ENCODE results near the gene NPLOC4. TPM values are rescaled to one million over a fixed set of nuclear protein-coding genes. Genes with fewer than 3 reads are reported as not detected.
A peak's percentile ranks its signal among the peaks of the same experiment; 100 is the strongest.

The NPLOC4 gene
- total RNA-seq, 2 experiments from 2014 or later, result 67.0 to 68.6 TPM

GRCh38 chr17:81519284-81520020 lies 117.5 kb downstream of the NPLOC4 start:
- Mint-ChIP-seq H3K36me3 (ENCODE audit: low read depth) (no peaks in the 10 kb centered on the region), H3K4me3 (peak overlapping the region; percentile 9), H3K27ac (no peak overlapping the region), H3K4me1 (ENCODE audit: low read depth) (peaks cover 18% of the 10 kb centered on the region), H3K9me3 (no peaks in the 10 kb centered on the region), H3K27me3 (ENCODE audit: low read depth) (no peaks in the 10 kb centered on the region)
- intact Hi-C loops (cut with micrococcal nuclease), result loop anchor here (2.0 to 10.0 kb wide), 3 partner anchors 81 to 505 kb away; partner anchors contain the start of genes CENPX, LRRC45 and SLC38A10
- CTCF ChIA-PET, result interaction anchor here (0.6 to 2.0 kb wide), 7 partner anchors 19 to 974 kb away, joined by 3 to 7 read pairs (median 4); partner anchors contain the start of gene FAAP100
- DNase-seq, result peak; percentile 73

GRCh38 chr17:81518785-81519283 lies 118.1 kb downstream of the NPLOC4 start:
- CTCF ChIA-PET, result interaction anchor here (0.6 to 2.0 kb wide), 6 partner anchors 19 to 975 kb away, joined by 3 to 7 read pairs (median 4); partner anchors contain the start of gene FAAP100
- no peaks in the 10 kb centered on the region for H3K9me3 Mint-ChIP-seq
- H3K27ac Mint-ChIP-seq, result no peak overlapping the region
- no peaks in the 10 kb centered on the region for H3K36me3 Mint-ChIP-seq (ENCODE audit: low read depth)
- no peak overlapping the region for H3K4me3 Mint-ChIP-seq
- DNase-seq, result no peak
- H3K4me1 Mint-ChIP-seq (ENCODE audit: low read depth), result peaks cover 18% of the 10 kb centered on the region
- intact Hi-C loops (cut with micrococcal nuclease), result loop anchor here (2.0 to 10.0 kb wide), 3 partner anchors 82 to 506 kb away; partner anchors contain the start of genes CENPX, LRRC45 and SLC38A10
- H3K27me3 Mint-ChIP-seq (ENCODE audit: low read depth), result no peaks in the 10 kb centered on the region

- H3K4me3 Mint-ChIP-seq, result peak overlapping the region; percentile 43
Measured at GRCh38 chr17:81518113-81518784, 118.7 kb downstream of the NPLOC4 start.

GRCh38 chr17:81517339-81518112 lies 119.4 kb downstream of the NPLOC4 start:
- intact Hi-C loops (cut with micrococcal nuclease), result loop anchor here (2.0 to 10.0 kb wide), 3 partner anchors 83 to 507 kb away; partner anchors contain the start of genes CENPX, LRRC45 and SLC38A10
- Mint-ChIP-seq H3K27me3 (ENCODE audit: low read depth) (no peaks in the 10 kb centered on the region), H3K36me3 (ENCODE audit: low read depth) (no peaks in the 10 kb centered on the region), H3K27ac (no peak overlapping the region), H3K9me3 (no peaks in the 10 kb centered on the region), H3K4me3 (no peak overlapping the region), H3K4me1 (ENCODE audit: low read depth) (peaks cover 18% of the 10 kb centered on the region)
- no peak for DNase-seq
- CTCF ChIA-PET, result interaction anchor here (0.7 to 1.3 kb wide), 2 partner anchors 21 to 84 kb away, joined by 4 to 5 read pairs; no protein-coding TSS in a partner anchor

More at GRCh38 chr17:81518113-81518784, 118.7 kb downstream of the NPLOC4 start:
- no peak overlapping the region for H3K27ac Mint-ChIP-seq
- no peaks in the 10 kb centered on the region for H3K36me3 Mint-ChIP-seq (ENCODE audit: low read depth)
- H3K9me3 Mint-ChIP-seq, result no peaks in the 10 kb centered on the region
- H3K27me3 Mint-ChIP-seq (ENCODE audit: low read depth), result no peaks in the 10 kb centered on the region
- no peak for DNase-seq
- H3K4me1 Mint-ChIP-seq (ENCODE audit: low read depth), result peaks cover 18% of the 10 kb centered on the region
- intact Hi-C loops (cut with micrococcal nuclease), result loop anchor here (2.0 to 10.0 kb wide), 3 partner anchors 83 to 507 kb away; partner anchors contain the start of genes CENPX, LRRC45 and SLC38A10
- CTCF ChIA-PET, result interaction anchor here (0.6 to 1.3 kb wide), 3 partner anchors 20 to 83 kb away, joined by 4 to 5 read pairs (median 4); no protein-coding TSS in a partner anchor

- intact Hi-C loops (cut with micrococcal nuclease), result loop anchor here (10.0 kb wide), 2 partner anchors 222 to 508 kb away; partner anchors contain the start of genes CENPX, LRRC45 and SLC38A10
- Mint-ChIP-seq H3K27ac (no peak overlapping the region), H3K9me3 (no peaks in the 10 kb centered on the region), H3K4me3 (no peak overlapping the region), H3K36me3 (ENCODE audit: low read depth) (peaks cover 3% of the 10 kb centered on the region), H3K4me1 (ENCODE audit: low read depth) (peaks cover 18% of the 10 kb centered on the region), H3K27me3 (ENCODE audit: low read depth) (no peaks in the 10 kb centered on the region)
- CTCF ChIA-PET, result interaction anchor here (1.2 kb wide), 1 partner anchor 32 kb away, joined by 4 read pairs; no protein-coding TSS in a partner anchor
- no peak for DNase-seq
Measured at GRCh38 chr17:81517009-81517338, 119.9 kb downstream of the NPLOC4 start.

- Mint-ChIP-seq H3K9me3 (no peaks in the 10 kb centered on the region), H3K27me3 (ENCODE audit: low read depth) (no peaks in the 10 kb centered on the region), H3K4me1 (ENCODE audit: low read depth) (peaks cover 18% of the 10 kb centered on the region), H3K27ac (no peak overlapping the region), H3K4me3 (peak overlapping the region; percentile 85), H3K36me3 (ENCODE audit: low read depth) (peaks cover 8% of the 10 kb centered on the region)
- DNase-seq, result no peak
- CTCF ChIA-PET, result interaction anchor here (1.2 kb wide), 1 partner anchor 32 kb away, joined by 4 read pairs; no protein-coding TSS in a partner anchor
- intact Hi-C loops (cut with micrococcal nuclease), result loop anchor here (10.0 kb wide), 2 partner anchors 222 to 508 kb away; partner anchors contain the start of genes CENPX, LRRC45 and SLC38A10
Measured at GRCh38 chr17:81516439-81516838, 120.5 kb downstream of the NPLOC4 start.

- Mint-ChIP-seq H3K9me3 (no peaks in the 10 kb centered on the region), H3K36me3 (ENCODE audit: low read depth) (peaks cover 17% of the 10 kb centered on the region), H3K27ac (peak overlapping the region; percentile 85), H3K4me3 (peak overlapping the region; percentile 85), H3K27me3 (ENCODE audit: low read depth) (no peaks in the 10 kb centered on the region), H3K4me1 (ENCODE audit: low read depth) (peaks cover 18% of the 10 kb centered on the region)
- CTCF ChIA-PET, result interaction anchor here (1.2 kb wide), 1 partner anchor 31 kb away, joined by 4 read pairs; no protein-coding TSS in a partner anchor
- intact Hi-C loops (cut with micrococcal nuclease), result loop anchor here (10.0 kb wide), 2 partner anchors 221 to 509 kb away; partner anchors contain the start of genes CENPX, LRRC45 and SLC38A10
- no peak for DNase-seq
Measured at GRCh38 chr17:81515530-81516041, 121.3 kb downstream of the NPLOC4 start.

- CTCF ChIA-PET, result no interaction called here
- H3K36me3 Mint-ChIP-seq (ENCODE audit: low read depth), result peaks cover 23% of the 10 kb centered on the region
- H3K27ac Mint-ChIP-seq, result peak overlapping the region; percentile 85
- peaks cover 22% of the 10 kb centered on the region for H3K4me1 Mint-ChIP-seq (ENCODE audit: low read depth)
- peak; percentile 74 for DNase-seq
- H3K9me3 Mint-ChIP-seq, result no peaks in the 10 kb centered on the region
- peak overlapping the region; percentile 85 for H3K4me3 Mint-ChIP-seq
- intact Hi-C loops (cut with micrococcal nuclease), result loop anchor here (5.0 to 10.0 kb wide), 4 partner anchors 152 to 510 kb away; partner anchors contain the start of genes ARHGDIA, CCDC137, CENPX and LRRC45
- H3K27me3 Mint-ChIP-seq (ENCODE audit: low read depth), result no peaks in the 10 kb centered on the region
Measured at GRCh38 chr17:81514739-81515529, 122.0 kb downstream of the NPLOC4 start.

GRCh38 chr17:81514489-81514738 lies 122.5 kb downstream of the NPLOC4 start:
- Mint-ChIP-seq H3K9me3 (no peaks in the 10 kb centered on the region), H3K27ac (peak overlapping the region; percentile 85), H3K27me3 (ENCODE audit: low read depth) (no peaks in the 10 kb centered on the region), H3K4me3 (peak overlapping the region; percentile 81), H3K36me3 (ENCODE audit: low read depth) (peaks cover 29% of the 10 kb centered on the region), H3K4me1 (ENCODE audit: low read depth) (peaks cover 27% of the 10 kb centered on the region)
- intact Hi-C loops (cut with micrococcal nuclease), result loop anchor here (5.0 to 10.0 kb wide), 4 partner anchors 153 to 510 kb away; partner anchors contain the start of genes ARHGDIA, CCDC137, CENPX and LRRC45
- CTCF ChIA-PET, result no interaction called here
- no peak for DNase-seq

- peaks cover 33% of the 10 kb centered on the region for H3K36me3 Mint-ChIP-seq (ENCODE audit: low read depth)
- H3K4me3 Mint-ChIP-seq, result peak overlapping the region; percentile 81
- DNase-seq, result peak; percentile 58
- intact Hi-C loops (cut with micrococcal nuclease), result loop anchor here (2.0 to 10.0 kb wide), 5 partner anchors 153 to 511 kb away; partner anchors contain the start of genes ARHGDIA, CCDC137, CENPX and LRRC45
- H3K4me1 Mint-ChIP-seq (ENCODE audit: low read depth), result peaks cover 32% of the 10 kb centered on the region
- CTCF ChIA-PET, result interaction anchor here (0.7 to 1.3 kb wide), 3 partner anchors 29 to 37 kb away, joined by 3 to 5 read pairs (median 3); no protein-coding TSS in a partner anchor
- H3K9me3 Mint-ChIP-seq, result no peaks in the 10 kb centered on the region
- H3K27me3 Mint-ChIP-seq (ENCODE audit: low read depth), result no peaks in the 10 kb centered on the region
- H3K27ac Mint-ChIP-seq, result peak overlapping the region; percentile 92
Measured at GRCh38 chr17:81513753-81514488, 123.0 kb downstream of the NPLOC4 start.

All from activated naive CD4-positive, alpha-beta T cell treated with anti-CD3 and anti-CD28 coated beads for 36 hours (primary cell).